Lung microvascular endothelial cell (primary cell): ENCODE results near the gene CD101. TPM values are rescaled to one million over a fixed set of nuclear protein-coding genes. Genes with fewer than 3 reads are reported as not detected.
A peak's percentile ranks its signal among the peaks of the same experiment; 100 is the strongest.

Experiments
- DNase-seq, 2 donors: peaks; one replicate each; pipeline versions ENCODE4 v3.0.0 to v3.0.0-alpha.2; 2010; ENCODE audit warnings: low read depth in 2 of 2
- total RNA-seq: library from RNA; depleted of rRNA; stranded (reverse); fragments of >200 nt; gene quantifications from 2 replicates; pipeline ENCODE4 v1.2.1, GENCODE V29; 2014

The CD101 gene
- total RNA-seq, 1 donor from 2014 or later = under 0.01 TPM

DNA sequence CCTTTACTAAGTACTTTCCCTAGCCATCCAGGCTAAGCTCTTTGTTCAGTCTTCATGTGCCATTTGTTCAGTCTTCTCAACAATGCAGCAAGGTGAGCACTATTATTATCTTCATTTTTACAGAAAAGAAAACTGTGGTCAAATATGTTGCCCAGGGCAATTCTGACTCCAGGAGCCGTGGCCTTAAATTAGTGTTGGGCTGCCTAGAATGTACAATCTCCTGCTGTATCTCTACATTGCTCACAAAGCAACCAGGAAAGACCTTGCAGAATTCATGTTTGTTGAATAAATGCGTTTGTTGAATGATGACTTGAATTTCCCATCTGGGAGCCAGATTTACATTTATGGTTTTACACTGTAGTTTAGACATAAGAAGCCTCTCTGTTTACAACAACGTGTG is 14.2 kb downstream of the CD101 start:
- DNase-seq = no peak

- no peak for DNase-seq
Observed at GRCh38 chr1:117017062-117017461, 15.5 kb downstream of the CD101 start.

GRCh38 chr1:117017648-117018047 is 16.1 kb downstream of the CD101 start:
- DNase-seq = no peak

GRCh38 chr1:117020526-117021156 is 19.1 kb downstream of the CD101 start:
- no peak for DNase-seq

DNA sequence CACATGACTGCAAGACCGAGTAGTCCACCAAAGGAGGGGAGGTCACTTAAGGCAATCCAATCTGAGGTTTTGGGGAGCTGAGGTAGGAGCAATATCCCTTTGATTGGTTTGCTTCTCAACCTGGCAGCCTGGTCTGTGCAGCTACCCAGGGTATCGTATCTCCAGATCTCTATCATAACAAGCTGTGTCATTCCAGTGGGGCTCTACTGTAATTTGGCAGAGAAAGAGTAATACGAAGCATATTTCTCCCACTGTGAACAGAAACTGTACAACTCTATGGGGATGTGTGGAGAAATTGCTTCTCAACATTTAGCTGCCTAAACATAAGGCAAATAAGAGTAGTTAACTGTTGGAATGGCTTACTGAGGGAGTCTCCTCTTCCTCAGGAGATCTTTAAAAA is 20.6 kb downstream of the CD101 start:
- no peak for DNase-seq

DNA sequence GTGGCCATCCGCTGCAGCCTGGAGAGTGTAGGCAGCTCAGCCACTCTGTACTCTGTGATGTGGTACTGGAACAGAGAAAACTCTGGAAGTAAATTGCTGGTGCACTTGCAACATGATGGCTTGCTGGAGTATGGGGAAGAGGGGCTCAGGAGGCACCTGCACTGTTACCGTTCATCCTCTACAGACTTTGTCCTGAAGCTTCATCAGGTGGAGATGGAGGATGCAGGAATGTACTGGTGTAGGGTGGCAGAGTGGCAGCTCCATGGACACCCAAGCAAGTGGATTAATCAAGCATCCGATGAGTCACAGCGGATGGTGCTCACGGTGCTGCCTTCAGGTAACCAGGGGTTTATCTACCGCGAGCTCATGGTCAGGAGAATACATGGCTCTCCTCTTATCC is 24.0 kb downstream of the CD101 start:
- DNase-seq = no peak

- peak; percentile 57 to 83 for DNase-seq
Observed at GRCh38 chr1:117026361-117026760, 24.8 kb downstream of the CD101 start.

DNA sequence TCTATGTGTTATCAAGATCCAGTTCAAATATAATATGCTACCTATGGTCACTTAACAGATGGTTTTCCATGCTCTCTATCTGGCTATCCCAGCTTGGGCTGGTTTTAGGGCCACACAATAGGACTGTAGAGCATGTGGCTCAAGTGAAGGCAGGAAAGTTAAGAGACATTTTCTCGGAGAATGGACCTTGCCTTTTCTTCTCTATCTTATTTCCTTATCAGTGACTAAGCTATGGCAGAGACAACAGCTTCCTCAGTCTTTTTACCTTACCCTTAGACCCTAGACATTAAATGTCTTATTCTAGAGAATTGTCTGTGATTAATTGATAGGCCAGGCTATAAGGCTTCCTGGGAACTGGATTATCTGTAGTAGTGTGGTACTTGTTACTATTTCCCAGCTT is 28.1 kb downstream of the CD101 start:
- DNase-seq = no peak

- no peak for DNase-seq
Observed at GRCh38 chr1:117030271-117030877, 28.8 kb downstream of the CD101 start.

GRCh38 chr1:117032266-117032665 is 30.7 kb downstream of the CD101 start:
- no peak for DNase-seq

DNA sequence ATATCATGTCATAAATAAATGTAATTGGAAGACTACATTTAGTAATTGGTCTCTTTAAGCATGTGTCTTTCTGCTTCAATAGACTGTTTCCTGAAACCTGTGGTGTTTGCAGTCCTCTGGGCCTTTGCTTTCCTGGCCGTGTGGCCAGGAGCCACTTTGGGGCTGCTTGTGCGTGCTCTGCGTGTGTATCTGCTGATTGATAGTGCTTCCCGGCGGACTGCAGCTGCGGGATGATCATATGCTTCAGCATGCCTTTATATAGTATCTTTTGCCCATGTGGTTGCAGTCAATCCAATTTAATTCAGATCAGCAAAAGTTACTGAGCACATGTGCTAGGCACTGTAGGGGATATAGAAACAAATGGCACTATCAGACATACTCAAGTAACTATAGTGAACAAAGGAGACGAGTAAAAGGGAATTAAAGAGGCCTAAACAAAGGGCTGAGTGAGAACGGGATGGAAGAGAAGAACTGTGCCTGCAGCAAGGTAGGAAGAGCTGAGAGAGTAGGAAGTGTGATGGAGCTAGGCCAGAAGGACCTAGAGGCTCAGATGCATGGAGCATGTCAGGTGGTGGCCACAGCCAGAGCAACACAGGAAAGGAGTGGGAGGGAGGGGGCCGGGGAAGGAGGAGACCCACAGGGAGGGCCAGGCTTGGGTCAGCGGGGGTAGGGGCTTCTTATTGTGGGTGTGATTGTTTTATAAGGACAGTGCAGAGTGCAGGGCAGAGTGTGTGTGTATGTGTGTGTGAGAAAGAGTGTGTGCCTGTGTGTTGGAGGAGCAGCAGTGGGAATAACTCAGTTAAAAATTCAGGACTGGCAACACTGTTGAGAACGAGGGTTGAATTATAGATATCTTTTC is 31.4 kb downstream of the CD101 start:
- DNase-seq = peak in 1 of 2 donors; percentile 26

DNA sequence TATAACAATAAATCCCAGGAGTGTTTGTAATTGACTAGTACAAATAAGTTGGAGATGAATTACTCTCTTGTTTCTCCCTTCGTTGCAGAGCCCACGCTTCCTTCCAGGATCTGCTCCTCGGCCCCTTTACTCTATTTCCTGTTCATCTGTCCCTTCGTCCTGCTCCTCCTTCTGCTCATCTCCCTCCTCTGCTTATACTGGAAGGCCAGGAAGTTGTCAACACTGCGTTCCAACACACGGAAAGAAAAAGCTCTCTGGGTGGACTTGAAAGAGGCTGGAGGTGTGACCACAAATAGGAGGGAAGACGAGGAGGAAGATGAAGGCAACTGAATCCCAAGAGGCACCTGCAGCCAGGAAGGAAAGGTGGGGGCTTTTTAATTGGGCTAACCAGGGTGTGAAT is 32.2 kb downstream of the CD101 start:
- DNase-seq = no peak

DNA sequence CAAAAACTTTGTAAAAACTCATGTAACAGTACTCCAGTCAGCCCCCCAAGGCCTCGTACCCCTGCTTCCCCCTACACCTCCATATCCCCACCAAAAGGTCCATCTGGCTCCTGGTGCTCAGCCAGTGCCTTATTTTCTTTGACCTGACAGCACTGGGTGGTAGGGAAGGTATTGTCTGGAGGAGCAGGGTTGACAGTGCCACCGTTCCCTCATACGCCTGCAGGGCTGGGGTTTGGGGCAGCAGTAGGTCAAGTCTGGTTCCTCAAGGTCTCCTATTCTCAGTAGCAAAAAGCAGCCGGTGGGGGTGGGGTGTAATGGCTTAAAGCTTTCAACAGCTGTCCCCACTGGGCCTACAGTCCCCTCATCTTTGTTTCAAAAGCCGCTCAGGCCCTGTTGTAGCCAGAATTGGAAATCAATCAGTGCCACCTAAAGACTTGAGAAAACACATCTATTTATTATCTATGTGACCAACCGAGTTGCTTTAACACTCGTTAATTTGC is 33.3 kb downstream of the CD101 start:
- DNase-seq = no peak

GRCh38 chr1:117036018-117036461 is 34.5 kb downstream of the CD101 start:
- no peak for DNase-seq

GRCh38 chr1:117037802-117038201 is 36.2 kb downstream of the CD101 start:
- DNase-seq = peak in 1 of 2 donors; percentile 65

DNA sequence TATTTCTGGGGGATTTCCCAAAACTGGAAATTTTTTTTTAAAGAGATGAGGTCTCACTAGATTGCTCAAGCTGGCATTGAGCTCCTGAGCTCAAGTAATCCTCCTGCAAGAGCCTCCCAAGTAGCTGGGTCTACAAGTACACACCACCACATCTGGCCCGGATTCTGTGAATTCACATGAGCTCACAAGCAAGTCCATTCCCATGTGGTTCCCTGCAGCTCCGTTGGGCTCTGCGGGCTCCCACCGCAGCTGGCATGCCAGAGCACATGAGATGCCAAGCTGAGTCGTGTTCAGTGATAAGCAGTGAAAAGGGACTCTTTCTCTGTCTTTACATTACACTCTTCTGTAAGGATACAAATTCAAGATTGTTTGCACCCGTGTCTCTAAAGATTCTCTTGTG is 36.7 kb downstream of the CD101 start:
- DNase-seq = peak in 1 of 2 donors; percentile 28

- DNase-seq = no peak
Observed at GRCh38 chr1:117044217-117044616, 42.7 kb downstream of the CD101 start.

DNA sequence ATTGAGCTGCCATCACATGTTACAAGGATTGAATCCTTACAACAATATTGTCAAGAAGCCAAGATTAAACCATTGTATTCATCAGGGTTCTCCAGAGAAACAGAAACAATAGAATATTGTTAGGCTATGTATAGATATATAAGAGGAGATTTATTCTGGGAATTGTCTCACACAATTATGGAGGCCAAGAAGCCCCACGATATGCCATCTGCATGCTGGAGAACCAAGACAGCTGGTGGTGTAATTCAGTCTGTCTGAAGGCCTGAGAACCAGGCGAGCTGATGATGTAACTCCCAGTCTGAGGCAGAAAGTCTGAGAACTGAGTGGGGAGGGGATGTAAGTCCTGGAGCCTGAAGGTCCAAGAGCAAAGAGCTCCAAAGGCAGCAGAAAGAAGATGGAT is 44.1 kb downstream of the CD101 start:
- peak in 1 of 2 donors; percentile 16 for DNase-seq

- DNase-seq = no peak
Observed at GRCh38 chr1:117046781-117047180, 45.2 kb downstream of the CD101 start.

GRCh38 chr1:117047271-117047670 is 45.7 kb downstream of the CD101 start:
- DNase-seq = no peak

GRCh38 chr1:117049857-117050256 is 48.3 kb downstream of the CD101 start:
- DNase-seq = no peak
